ENCODE data around the gene ZIK1.
A peak's percentile ranks its signal among the peaks of the same experiment; 100 is the strongest.

The ZIK1 gene

GRCh38 chr19:57583104-57583520 lies 833 bp upstream of the ZIK1 start:
- peak overlapping the region; percentile 88 for H3K4me3 ChIP-seq (ENCODE audit: low read length, poor library complexity, severe bottlenecking)
- peaks cover 4% of the 10 kb centered on the region; the same call in 1 of the 2 replicates for H3K9me3 ChIP-seq (ENCODE audit: insufficient read depth, low read depth, low read length)
- H3F3A ChIP-seq (ENCODE audit: low read depth): no peaks in the 10 kb centered on the region
- H3K79me2 ChIP-seq (ENCODE audit: insufficient read depth, low read length): peaks cover 37% of the 10 kb centered on the region
- TF ChIP-seq CTCF (conservative IDR thresholded peaks at IDR 0.05; ENCODE audit: low read length) (no peak), EZH2phosphoT487 (IDR thresholded peaks at IDR 0.05; ENCODE audit: borderline replicate concordance) (no peak)
- H3K9ac ChIP-seq (ENCODE audit: low read depth, low read length, poor library complexity, severe bottlenecking): no peak overlapping the region
- H3K9me2 ChIP-seq (replicated peaks; ENCODE audit: low read depth, low read length): no peaks in the 10 kb centered on the region
- H3K4me1 ChIP-seq (ENCODE audit: insufficient read depth, low read length, poor library complexity, severe bottlenecking): peaks cover 21% of the 10 kb centered on the region
- peak overlapping the region; percentile 93; the same call in 1 of the 2 replicates for H2AFZ ChIP-seq (ENCODE audit: low read length)
- no peaks in the 10 kb centered on the region for H3K27me3 ChIP-seq (ENCODE audit: insufficient read depth, low read length, poor library complexity, severe bottlenecking)
- H3K4me2 ChIP-seq (ENCODE audit: low read depth, low read length, poor library complexity, severe bottlenecking): peak overlapping the region; percentile 99
- H4K20me1 ChIP-seq (ENCODE audit: insufficient read depth, low read length, poor library complexity, severe bottlenecking): no peaks in the 10 kb centered on the region
- peaks cover 12% of the 10 kb centered on the region; the same call in 1 of the 2 replicates for H3K36me3 ChIP-seq (ENCODE audit: insufficient read depth, low read length)

GRCh38 chr19:57587529-57587928 lies 3.6 kb downstream of the ZIK1 start:
- Histone ChIP-seq H3K9ac (ENCODE audit: low read depth, low read length, poor library complexity, severe bottlenecking) (no peak overlapping the region), H3K36me3 (ENCODE audit: insufficient read depth, low read length) (peaks cover 46% of the 10 kb centered on the region), H3K27me3 (ENCODE audit: insufficient read depth, low read length, poor library complexity, severe bottlenecking) (no peaks in the 10 kb centered on the region), H2AFZ (ENCODE audit: low read length) (no peak overlapping the region), H3F3A (ENCODE audit: low read depth) (no peaks in the 10 kb centered on the region), H4K20me1 (ENCODE audit: insufficient read depth, low read length, poor library complexity, severe bottlenecking) (no peaks in the 10 kb centered on the region), H3K4me3 (ENCODE audit: low read length, poor library complexity, severe bottlenecking) (no peak overlapping the region), H3K4me2 (ENCODE audit: low read depth, low read length, poor library complexity, severe bottlenecking) (no peak overlapping the region), H3K9me2 (replicated peaks; ENCODE audit: low read depth, low read length) (no peaks in the 10 kb centered on the region), H3K9me3 (ENCODE audit: insufficient read depth, low read depth, low read length) (peaks cover 35% of the 10 kb centered on the region; the same call in 1 of the 2 replicates), H3K79me2 (ENCODE audit: insufficient read depth, low read length) (peaks cover 36% of the 10 kb centered on the region), H3K4me1 (ENCODE audit: insufficient read depth, low read length, poor library complexity, severe bottlenecking) (peaks cover 10% of the 10 kb centered on the region)
- TF ChIP-seq CTCF (conservative IDR thresholded peaks at IDR 0.05; ENCODE audit: low read length): no peak
- no peak for TF ChIP-seq EZH2phosphoT487 (IDR thresholded peaks at IDR 0.05; ENCODE audit: borderline replicate concordance)

GRCh38 chr19:57599377-57599760 lies 15.4 kb downstream of the ZIK1 start:
- Histone ChIP-seq H3K36me3 (ENCODE audit: insufficient read depth, low read length) (peaks cover 3% of the 10 kb centered on the region; the same call in 1 of the 2 replicates), H4K20me1 (ENCODE audit: insufficient read depth, low read length, poor library complexity, severe bottlenecking) (no peaks in the 10 kb centered on the region), H2AFZ (ENCODE audit: low read length) (peak overlapping the region; percentile 93), H3K9me3 (ENCODE audit: insufficient read depth, low read depth, low read length) (peaks cover 5% of the 10 kb centered on the region; the same call in 1 of the 2 replicates), H3K9ac (ENCODE audit: low read depth, low read length, poor library complexity, severe bottlenecking) (no peak overlapping the region), H3F3A (ENCODE audit: low read depth) (no peaks in the 10 kb centered on the region), H3K27me3 (ENCODE audit: insufficient read depth, low read length, poor library complexity, severe bottlenecking) (peaks cover 9% of the 10 kb centered on the region), H3K4me3 (ENCODE audit: low read length, poor library complexity, severe bottlenecking) (peak overlapping the region; percentile 88), H3K4me2 (ENCODE audit: low read depth, low read length, poor library complexity, severe bottlenecking) (peak overlapping the region; percentile 96), H3K79me2 (ENCODE audit: insufficient read depth, low read length) (peaks cover 20% of the 10 kb centered on the region), H3K9me2 (replicated peaks; ENCODE audit: low read depth, low read length) (no peaks in the 10 kb centered on the region), H3K4me1 (ENCODE audit: insufficient read depth, low read length, poor library complexity, severe bottlenecking) (peaks cover 17% of the 10 kb centered on the region)
- TF ChIP-seq EZH2phosphoT487 (IDR thresholded peaks at IDR 0.05; ENCODE audit: borderline replicate concordance) (no peak), CTCF (conservative IDR thresholded peaks at IDR 0.05; ENCODE audit: low read length) (no peak)

Data from Loucy (cell line).